Mucosa of descending colon (tissue), 3 donors: ENCODE results near the gene EPHA8. TPM values are rescaled to one million over a fixed set of nuclear protein-coding genes. Genes with fewer than 3 reads are reported as not detected.
A peak's percentile ranks its signal among the peaks of the same experiment; 100 is the strongest.

ENCODE experiments used
- ATAC-seq: fragments of 200-7000 bp; cut with Tn5 transposase; one replicate; pipeline ENCODE4 v1.9.1; 2020; ENCODE audit warnings: mild to moderate bottlenecking, moderate library complexity
- DNase-seq, 3 donors: peaks; one replicate each; pipeline ENCODE4 v3.0.0-alpha.2; 2020
- H3K36me3 ChIP-seq: fragments of 200-600 bp; one replicate; pipeline ENCODE4 v1.8.0; 2021; ENCODE audit warnings: low read depth, mild to moderate bottlenecking
- H3K4me1 ChIP-seq: fragments of 200-600 bp; one replicate; pipeline ENCODE4 v1.8.0; 2021; ENCODE audit warnings: low read depth, mild to moderate bottlenecking
- H3K4me3 ChIP-seq: fragments of 200-600 bp; one replicate; pipeline ENCODE4 v1.8.0; 2021; ENCODE audit warnings: mild to moderate bottlenecking
- H3K9me3 ChIP-seq: fragments of 200-600 bp; one replicate; pipeline ENCODE4 v1.8.0; 2021; ENCODE audit warnings: mild to moderate bottlenecking
- CTCF ChIP-seq: fragments of 200-600 bp; IDR thresholded peaks from one replicate; pipeline ENCODE4 v1.8.0; 2022; ENCODE audit warnings: antibody characterized with exemption, mild to moderate bottlenecking
- intact Hi-C, 2 donors: fragments of 100-400 bp; cut with DNase I in 1 of 2; cut with micrococcal nuclease in 1 of 2; formaldehyde crosslinking; loops; one replicate each; pipeline versions ENCODE4 v1.11.0 to v1.11.1; 2022; cut with DNase I, micrococcal nuclease
- total RNA-seq, 3 donors: library from RNA; stranded (reverse); fragmentation: NEBNext Ultra II Directional in 2 of 3; extraction: Animal tissue kit (Norgen Biotek cat#: 25700) in 2 of 3; gene quantifications; one replicate each; pipeline versions ENCODE4 v1.2.1 to v1.2.4, GENCODE V29; 2021 to 2023
- donor health status: DM: no; HTN: no; CAD: no; lungs with moderate emphysema.
- donor health status: DM: no; HTN: no; CAD: no.
- donor health status: DM: no; HTN: yes; CAD: no.

EPHA8 gene
- total RNA-seq, 3 donors from 2014 or later: not detected

GRCh38 chr1:22592919-22593790, 29.9 kb downstream of the EPHA8 start:
- H3K4me3 ChIP-seq: no peak overlapping the region
- H3K36me3 ChIP-seq: no peaks in the 10 kb centered on the region
- no peak for TF ChIP-seq CTCF
- no peaks in the 10 kb centered on the region for H3K4me1 ChIP-seq
- ATAC-seq (peak; percentile 85), DNase-seq (peak in 2 of 3 donors; percentile 29 to 54)
- no peaks in the 10 kb centered on the region for H3K9me3 ChIP-seq
- intact Hi-C loops: no loop called here

GRCh38 chr1:22594396-22594795, 31.1 kb downstream of the EPHA8 start:
- ATAC-seq (no peak), DNase-seq (no peak)
- Histone ChIP-seq H3K9me3 (no peaks in the 10 kb centered on the region), H3K4me1 (no peaks in the 10 kb centered on the region), H3K36me3 (no peaks in the 10 kb centered on the region), H3K4me3 (no peak overlapping the region)
- intact Hi-C loops: no loop called here
- no peak for TF ChIP-seq CTCF

GRCh38 chr1:22595108-22595507, 31.8 kb downstream of the EPHA8 start:
- Histone ChIP-seq H3K9me3 (no peaks in the 10 kb centered on the region), H3K4me3 (no peak overlapping the region), H3K36me3 (no peaks in the 10 kb centered on the region), H3K4me1 (no peaks in the 10 kb centered on the region)
- ATAC-seq: no peak
- DNase-seq: no peak
- TF ChIP-seq CTCF: no peak
- intact Hi-C loops: no loop called here

- Histone ChIP-seq H3K4me3 (no peak overlapping the region), H3K36me3 (no peaks in the 10 kb centered on the region), H3K9me3 (no peaks in the 10 kb centered on the region), H3K4me1 (no peaks in the 10 kb centered on the region)
- ATAC-seq: no peak
- TF ChIP-seq CTCF: no peak
- DNase-seq: no peak
- intact Hi-C loops: no loop called here
Measured at GRCh38 chr1:22597301-22597965, 34.1 kb downstream of the EPHA8 start.

- no peak for ATAC-seq
Measured at GRCh38 chr1:22597996-22598395, 34.7 kb downstream of the EPHA8 start.

More at GRCh38 chr1:22597996-22598395, 34.7 kb downstream of the EPHA8 start:
- TF ChIP-seq CTCF: no peak
- Histone ChIP-seq H3K9me3 (no peaks in the 10 kb centered on the region), H3K36me3 (no peaks in the 10 kb centered on the region), H3K4me1 (no peaks in the 10 kb centered on the region), H3K4me3 (no peak overlapping the region)
- no peak for DNase-seq
- intact Hi-C loops: no loop called here
